Neural progenitor cell (in vitro differentiated cells): Measurements from ENCODE around the gene ADTRP. TPM values are rescaled to one million over a fixed set of nuclear protein-coding genes. Genes with fewer than 3 reads are reported as not detected.

ENCODE experiments used
- DNase-seq: peaks from one replicate; pipeline ENCODE4 v3.0.0-alpha.2; 2016; ENCODE audit warnings: low spot score
- H2AFZ ChIP-seq: fragments of 200-600 bp; sonication (generic); replicated peaks from 2 replicates; pipeline ENCODE4 v1.6.1; 2016; ENCODE audit warnings: antibody characterized with exemption
- H3F3A ChIP-seq: fragments of 200-600 bp; sonication (generic); 2 replicates; pipeline ENCODE4 v1.6.1; 2016; ENCODE audit warnings: antibody characterized with exemption, low read depth
- H3K27ac ChIP-seq: fragments of 200-600 bp; sonication (generic); 2 replicates; pipeline ENCODE4 v1.5.1; 2016; ENCODE audit warnings: mild to moderate bottlenecking
- H3K27me3 ChIP-seq: fragments of 200-600 bp; sonication (generic); 2 replicates; pipeline ENCODE4 v1.6.1; 2016; ENCODE audit warnings: mild to moderate bottlenecking, moderate library complexity
- H3K36me3 ChIP-seq: fragments of 200-600 bp; sonication (generic); 2 replicates; pipeline ENCODE4 v1.5.1; 2016
- H3K4me1 ChIP-seq: fragments of 200-600 bp; sonication (generic); 2 replicates; pipeline ENCODE4 v1.6.1; 2016; ENCODE audit warnings: mixed run types
- H3K4me2 ChIP-seq: fragments of 200-600 bp; sonication (generic); 2 replicates; pipeline ENCODE4 v1.6.1; 2016
- H3K4me3 ChIP-seq: fragments of 200-600 bp; sonication (generic); 2 replicates; pipeline ENCODE4 v1.5.1; 2016
- H3K79me2 ChIP-seq: fragments of 200-600 bp; sonication (generic); 2 replicates; pipeline ENCODE4 v1.6.1; 2016; ENCODE audit warnings: low read depth
- H3K9ac ChIP-seq: fragments of 200-600 bp; sonication (generic); 2 replicates; pipeline ENCODE4 v1.6.1; 2016
- H3K9me3 ChIP-seq: fragments of 200-600 bp; sonication (generic); 2 replicates; pipeline ENCODE4 v1.5.1; 2016; ENCODE audit warnings: low read depth
- H4K20me1 ChIP-seq: fragments of 200-600 bp; sonication (generic); 2 replicates; pipeline ENCODE4 v1.6.1; 2016; ENCODE audit warnings: low read depth
- H3K27ac Mint-ChIP-seq: 3 replicates; pipeline ENCODE4 v1.8.0; 2021; ENCODE audit warnings: mixed read lengths
- H3K27me3 Mint-ChIP-seq: 2 replicates; pipeline ENCODE4 v1.8.0; 2022; ENCODE audit warnings: low read depth, mild to moderate bottlenecking, inconsistent platforms, moderate library complexity, mixed read lengths; ENCODE audit not compliant: insufficient read depth
- H3K36me3 Mint-ChIP-seq: 3 replicates; pipeline ENCODE4 v1.8.0; 2021; ENCODE audit warnings: mixed read lengths
- H3K4me1 Mint-ChIP-seq: 3 replicates; pipeline ENCODE4 v1.8.0; 2021; ENCODE audit warnings: mixed read lengths
- H3K4me3 Mint-ChIP-seq: 3 replicates; pipeline ENCODE4 v1.8.0; 2021; ENCODE audit warnings: mild to moderate bottlenecking, moderate library complexity, mixed read lengths
- H3K9me3 Mint-ChIP-seq: 3 replicates; pipeline ENCODE4 v1.8.0; 2020; ENCODE audit warnings: mixed read lengths
- CTCF ChIP-seq: fragments of 200-600 bp; sonication (generic); IDR thresholded peaks from 2 replicates; pipeline ENCODE4 v1.5.1; 2017; ENCODE audit warnings: antibody characterized with exemption, mild to moderate bottlenecking
- EZH2 ChIP-seq: fragments of 200-600 bp; sonication (generic); IDR thresholded peaks from 2 replicates; pipeline ENCODE4 v1.6.1; 2017; ENCODE audit warnings: antibody characterized with exemption, mild to moderate bottlenecking, moderate library complexity
- EZH2phosphoT487 ChIP-seq: fragments of 200-600 bp; sonication (generic); IDR thresholded peaks from 2 replicates; pipeline ENCODE4 v1.6.1; 2017; ENCODE audit warnings: antibody characterized with exemption
- total RNA-seq: library from RNA; depleted of rRNA; stranded (reverse); fragments of >200 nt; gene quantifications from 2 replicates; pipeline ENCODE4 v1.2.3, GENCODE V29; 2015; ENCODE audit warnings: low replicate concordance

ADTRP gene
- total RNA-seq, 1 donor from 2014 or later, result not detected

- H3K4me2 ChIP-seq, result no peak overlapping the region
- no peak for TF ChIP-seq CTCF
- TF ChIP-seq EZH2phosphoT487, result no peak
- TF ChIP-seq EZH2, result no peak
- H3K36me3 Mint-ChIP-seq, result no peaks in the 10 kb centered on the region
- H4K20me1 ChIP-seq, result no peaks in the 10 kb centered on the region
- H3K27me3 Mint-ChIP-seq, result peaks cover 2% of the 10 kb centered on the region
- no peak overlapping the region for H2AFZ ChIP-seq
- H3K9me3 ChIP-seq, result no peaks in the 10 kb centered on the region
- H3K4me1 Mint-ChIP-seq, result peaks cover 19% of the 10 kb centered on the region
- no peaks in the 10 kb centered on the region for H3K27me3 ChIP-seq
- no peak for DNase-seq
- H3F3A ChIP-seq, result no peaks in the 10 kb centered on the region
- H3K9me3 Mint-ChIP-seq, result no peaks in the 10 kb centered on the region
- H3K4me3 Mint-ChIP-seq, result no peak overlapping the region
- H3K79me2 ChIP-seq, result no peaks in the 10 kb centered on the region
- H3K27ac ChIP-seq, result no peak overlapping the region
- no peak overlapping the region for H3K9ac ChIP-seq
- H3K27ac Mint-ChIP-seq, result no peak overlapping the region
- peaks cover 8% of the 10 kb centered on the region for H3K4me1 ChIP-seq
- H3K36me3 ChIP-seq, result no peaks in the 10 kb centered on the region
- no peak overlapping the region for H3K4me3 ChIP-seq
Observed at GRCh38 chr6:11718463-11718862, 60.1 kb downstream of the ADTRP start.

GRCh38 chr6:11718031-11718430 is 60.6 kb downstream of the ADTRP start:
- Mint-ChIP-seq H3K27me3 (peaks cover 2% of the 10 kb centered on the region), H3K27ac (no peak overlapping the region), H3K4me3 (no peak overlapping the region), H3K9me3 (no peaks in the 10 kb centered on the region), H3K36me3 (no peaks in the 10 kb centered on the region), H3K4me1 (peaks cover 20% of the 10 kb centered on the region)
- H3K4me3 ChIP-seq, result no peak overlapping the region
- no peak overlapping the region for H2AFZ ChIP-seq
- H3K9me3 ChIP-seq, result no peaks in the 10 kb centered on the region
- peaks cover 11% of the 10 kb centered on the region for H3K4me1 ChIP-seq
- H3F3A ChIP-seq, result no peaks in the 10 kb centered on the region
- no peaks in the 10 kb centered on the region for H3K27me3 ChIP-seq
- H4K20me1 ChIP-seq, result no peaks in the 10 kb centered on the region
- no peaks in the 10 kb centered on the region for H3K36me3 ChIP-seq
- no peak overlapping the region for H3K4me2 ChIP-seq
- no peaks in the 10 kb centered on the region for H3K79me2 ChIP-seq
- no peak overlapping the region for H3K9ac ChIP-seq
- H3K27ac ChIP-seq, result no peak overlapping the region
- TF ChIP-seq EZH2phosphoT487 (no peak), CTCF (no peak), EZH2 (no peak)
- no peak for DNase-seq

GRCh38 chr6:11714798-11715285 is 63.8 kb downstream of the ADTRP start:
- H3K27ac ChIP-seq, result no peak overlapping the region
- no peaks in the 10 kb centered on the region for H3K36me3 Mint-ChIP-seq
- H3K4me3 ChIP-seq, result no peak overlapping the region
- peaks cover 12% of the 10 kb centered on the region for H3K4me1 ChIP-seq
- no peak overlapping the region for H3K27ac Mint-ChIP-seq
- no peaks in the 10 kb centered on the region for H3F3A ChIP-seq
- DNase-seq, result no peak
- no peaks in the 10 kb centered on the region for H3K27me3 ChIP-seq
- no peaks in the 10 kb centered on the region for H3K79me2 ChIP-seq
- H3K9ac ChIP-seq, result no peak overlapping the region
- TF ChIP-seq CTCF (no peak), EZH2 (no peak), EZH2phosphoT487 (no peak)
- H3K27me3 Mint-ChIP-seq, result peaks cover 2% of the 10 kb centered on the region
- no peaks in the 10 kb centered on the region for H3K36me3 ChIP-seq
- no peak overlapping the region for H2AFZ ChIP-seq
- no peak overlapping the region for H3K4me3 Mint-ChIP-seq
- no peaks in the 10 kb centered on the region for H3K9me3 ChIP-seq
- H3K9me3 Mint-ChIP-seq, result no peaks in the 10 kb centered on the region
- H3K4me1 Mint-ChIP-seq, result peaks cover 25% of the 10 kb centered on the region
- H4K20me1 ChIP-seq, result no peaks in the 10 kb centered on the region
- H3K4me2 ChIP-seq, result no peak overlapping the region
